K562 (cell line): Measurements from ENCODE around the gene LY6G6F. TPM values are rescaled to one million over a fixed set of nuclear protein-coding genes. Genes with fewer than 3 reads are reported as not detected.

Source experiments
- BDP1 ChIP-seq: IDR thresholded peaks from 3 replicates; pipeline ENCODE4 v1.6.1; 2011; ENCODE audit not compliant: insufficient read length, insufficient read depth
- BRCA1 ChIP-seq, 2 experiments: fragments of 450-650 bp in 1 of 2; sonication (generic) in 1 of 2; formaldehyde crosslinking in 1 of 2; IDR thresholded peaks; 2 replicates each; pipeline versions ENCODE4 v1.5.0 to v1.6.1; 2017 to 2020; ENCODE audit warnings: mild to moderate bottlenecking in 1 of 2, missing genetic modification reagents in 1 of 2
- CC2D1A ChIP-seq: fragments of 450-650 bp; IDR thresholded peaks from 2 replicates; pipeline ENCODE4 v1.6.1; 2017; ENCODE audit warnings: mild to moderate bottlenecking
- CCNT2 ChIP-seq: IDR thresholded peaks from 2 replicates; pipeline ENCODE4 v1.6.1; 2011; ENCODE audit warnings: borderline replicate concordance, low read depth, mild to moderate bottlenecking, moderate library complexity, mixed read lengths, low read length; ENCODE audit not compliant: insufficient read length; ENCODE audit errors: extremely low read depth
- CREM ChIP-seq: IDR thresholded peaks from 2 replicates; pipeline ENCODE4 v1.6.1; 2014; ENCODE audit warnings: antibody characterized with exemption, low read depth
- GABPB2 ChIP-seq: fragments of 250-450 bp; sonication (Bioruptor Pico); conservative IDR thresholded peaks from 2 replicates; pipeline ENCODE4 v1.5.1; 2021; ENCODE audit warnings: mild to moderate bottlenecking
- GATAD2A ChIP-seq: fragments of 450-650 bp; IDR thresholded peaks from 2 replicates; pipeline ENCODE4 v1.6.1; 2017
- HDAC2 ChIP-seq: fragments of 450-650 bp; IDR thresholded peaks from 2 replicates; pipeline ENCODE4 v1.6.1; 2016; ENCODE audit warnings: mild to moderate bottlenecking
- HDAC6 ChIP-seq: IDR thresholded peaks from 2 replicates; pipeline ENCODE4 v1.6.1; 2012; ENCODE audit warnings: low read depth, mild to moderate bottlenecking, control low read depth, inconsistent platforms, low read length, moderate library complexity
- PHF20 ChIP-seq: fragments of 450-650 bp; IDR thresholded peaks from 2 replicates; pipeline ENCODE4 v1.6.1; 2018; ENCODE audit not compliant: partially characterized antibody
- SIN3A ChIP-seq, 2 experiments: fragments of 150-350 bp in 1 of 2; IDR thresholded peaks; 2 replicates each; pipeline ENCODE4 v1.6.1; 2011 to 2016; ENCODE audit warnings: borderline replicate concordance in 2 of 2, low read depth in 2 of 2, low read length in 2 of 2, mild to moderate bottlenecking in 2 of 2, moderate library complexity in 2 of 2; ENCODE audit not compliant: control insufficient read depth in 1 of 2
- STAT5B ChIP-seq: fragments of 250-450 bp; sonication (Bioruptor Pico); IDR thresholded peaks from 2 replicates; pipeline ENCODE4 v1.8.0; 2021; ENCODE audit warnings: mild to moderate bottlenecking, inconsistent platforms
- TAL1 ChIP-seq: fragments of 450-650 bp; IDR thresholded peaks from 2 replicates; pipeline ENCODE4 v1.6.1; 2016; ENCODE audit warnings: mild to moderate bottlenecking
- YY1 ChIP-seq, 3 experiments: IDR thresholded peaks; 2 replicates each; pipeline ENCODE4 v1.6.1; 2011; ENCODE audit warnings: low read length in 2 of 3, mild to moderate bottlenecking in 2 of 3, moderate library complexity in 2 of 3, borderline replicate concordance in 1 of 3, control low read depth in 1 of 3, low read depth in 1 of 3; ENCODE audit not compliant: insufficient read depth in 3 of 3, insufficient replicate concordance in 2 of 3, control insufficient read depth in 1 of 3, insufficient read length in 1 of 3; ENCODE audit errors: extremely low read depth in 1 of 3
- ZBTB43 ChIP-seq: sonication (generic); formaldehyde crosslinking; IDR thresholded peaks from 2 replicates; pipeline ENCODE4 v1.8.0; 2023; ENCODE audit warnings: mild to moderate bottlenecking, missing genetic modification reagents
- ZNF263 ChIP-seq: sonication (generic); formaldehyde crosslinking; IDR thresholded peaks from 2 replicates; pipeline ENCODE4 v1.8.0; 2022; ENCODE audit warnings: mild to moderate bottlenecking, missing genetic modification reagents, borderline replicate concordance
- ZNF431 ChIP-seq: sonication (generic); formaldehyde crosslinking; IDR thresholded peaks from 2 replicates; pipeline ENCODE4 v1.8.0; 2022; ENCODE audit warnings: mild to moderate bottlenecking, missing genetic modification reagents
- ZNF584 ChIP-seq: fragments of 200-800 bp; sonication (Bioruptor generic); IDR thresholded peaks from 2 replicates; pipeline ENCODE4 v1.6.1; 2016; ENCODE audit warnings: low read depth, mild to moderate bottlenecking, missing genetic modification characterization, missing compliant biosample characterization
- polyA plus RNA-seq, 8 experiments: library from polyadenylated mRNA; depleted of rRNA in 4 of 8; stranded (reverse) in 5 of 8; unstranded in 3 of 8; fragments of >200 nt; fragmentation: Nextera tagmentation in 2 of 8; fragmentation: Illumina TruSeq in 1 of 8; extraction: Ambion mirVana in 2 of 8; extraction: Trizol in 1 of 8; gene quantifications; 2 replicates each; pipeline versions ENCODE4 v1.2.1 to v1.2.3, GENCODE V29; 2011 to 2014; ENCODE audit warnings: inconsistent platforms in 1 of 8, missing spikeins in 1 of 8
- total RNA-seq, 7 experiments: library from RNA; depleted of rRNA in 6 of 7; stranded (reverse); fragments of >200 nt in 6 of 7; fragmentation: Illumina TruSeq in 2 of 7; extraction: Trizol in 2 of 7; gene quantifications; 2 replicates each; pipeline versions ENCODE4 v1.2.1 to v1.2.3, GENCODE V29; 2011 to 2021; ENCODE audit warnings: low replicate concordance in 1 of 7
- TF ChIP-seq, protein P1 (sequence below): conservative IDR thresholded peaks from 2 replicates; pipeline ENCODE4 v1.6.1; 2011; ENCODE audit warnings: low read depth, mild to moderate bottlenecking, low read length; ENCODE audit not compliant: control insufficient read depth
- TF ChIP-seq, protein P2 (sequence below), 2 experiments: fragments of 450-650 bp in 1 of 2; IDR thresholded peaks; 2 replicates each; pipeline ENCODE4 v1.6.1; 2011 to 2017; ENCODE audit warnings: low read depth in 2 of 2, antibody characterized with exemption in 1 of 2, borderline replicate concordance in 1 of 2, low read length in 1 of 2, mild to moderate bottlenecking in 1 of 2, mixed read lengths in 1 of 2; ENCODE audit not compliant: control insufficient read depth in 1 of 2

Gene LY6G6F
- total and polyA plus RNA-seq, 9 of the 15 experiments (the other 6 are each of a cell fraction or from before 2014, with no cell fraction given): 0.14 to 0.50 (median 0.28) TPM; not detected in 2

DNA sequence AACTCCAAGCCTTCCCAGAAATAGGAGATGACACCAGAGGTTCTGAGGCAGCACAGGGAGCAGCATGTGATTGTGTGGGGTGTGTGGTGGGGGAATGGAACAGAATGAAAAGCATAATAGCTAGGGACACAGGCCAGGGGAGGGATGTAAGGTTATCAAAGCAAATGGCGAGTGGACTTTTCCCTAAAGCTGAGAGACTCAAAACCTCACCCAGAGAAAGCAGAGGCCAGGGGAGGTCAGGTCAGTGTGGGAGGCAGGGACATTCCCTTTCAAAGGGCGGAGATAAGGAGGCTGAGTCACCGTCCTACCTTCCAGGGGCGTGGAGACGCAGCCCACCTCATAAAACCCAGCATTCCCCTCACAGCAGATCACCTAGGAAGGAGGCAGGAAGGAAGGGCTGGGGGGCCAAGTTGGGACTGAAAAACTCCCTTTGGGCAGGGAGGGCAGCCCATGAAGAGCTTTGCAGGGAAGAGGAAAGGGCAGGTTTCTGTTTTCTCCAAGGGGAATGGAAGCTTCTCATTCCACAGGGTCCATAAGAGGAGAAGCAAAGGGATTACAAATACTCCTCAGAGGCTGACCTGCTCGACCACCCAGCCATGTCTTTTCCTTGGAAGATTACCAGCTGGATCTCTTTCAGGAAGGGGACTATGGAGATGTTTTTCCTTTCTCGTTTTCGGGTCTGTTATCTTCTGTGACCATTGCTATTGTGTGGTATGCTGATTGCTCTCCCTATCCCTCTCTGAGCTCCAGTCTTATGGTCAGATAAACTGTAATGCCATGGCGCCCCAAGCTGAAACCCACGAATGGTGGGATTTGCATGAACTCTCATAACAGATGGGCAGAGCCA, 16.2 kb upstream of the LY6G6F start (continued):
- TF ChIP-seq, protein P1, sequence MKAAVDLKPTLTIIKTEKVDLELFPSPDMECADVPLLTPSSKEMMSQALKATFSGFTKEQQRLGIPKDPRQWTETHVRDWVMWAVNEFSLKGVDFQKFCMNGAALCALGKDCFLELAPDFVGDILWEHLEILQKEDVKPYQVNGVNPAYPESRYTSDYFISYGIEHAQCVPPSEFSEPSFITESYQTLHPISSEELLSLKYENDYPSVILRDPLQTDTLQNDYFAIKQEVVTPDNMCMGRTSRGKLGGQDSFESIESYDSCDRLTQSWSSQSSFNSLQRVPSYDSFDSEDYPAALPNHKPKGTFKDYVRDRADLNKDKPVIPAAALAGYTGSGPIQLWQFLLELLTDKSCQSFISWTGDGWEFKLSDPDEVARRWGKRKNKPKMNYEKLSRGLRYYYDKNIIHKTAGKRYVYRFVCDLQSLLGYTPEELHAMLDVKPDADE: no peak
- TF ChIP-seq HDAC2 (peak; percentile 95), ZBTB43 (CRISPR knock-in tag) (peak; percentile 81; the same call in 1 of the 2 replicates), CC2D1A (peak; percentile 61; the same call in 1 of the 2 replicates), CCNT2 (peak; percentile 93), GABPB2 (CRISPR knock-in tag) (peak; percentile 72; the same call in 1 of the 2 replicates), HDAC6 (no peak), ZNF431 (peak; percentile 14), STAT5B (CRISPR knock-in tag) (no peak), BRCA1 (IDR thresholded peaks at IDR 0.05) (no peak), BRCA1 (CRISPR knock-in tag; IDR thresholded peaks at IDR 0.05) (0 out of 2 replicates have a peak, but pooled peaks have one; percentile 80), CREM (peak; percentile 71), ZNF263 (CRISPR knock-in tag) (no peak), SIN3A (IDR thresholded peaks at IDR 0.05; ENCODE audit: borderline replicate concordance in 2 of 2, control insufficient read depth in 1 of 2, low read depth in 2 of 2, low read length in 2 of 2) (no peak; a peak in 2 of 4 replicates), BDP1 (no peak), ZNF584 (peak; percentile 72; the same call in 1 of the 2 replicates), YY1 (IDR thresholded peaks at IDR 0.05; ENCODE audit: borderline replicate concordance in 1 of 3, control insufficient read depth in 1 of 3, extremely low read depth in 1 of 3, insufficient read depth in 3 of 3, insufficient read length in 1 of 3, insufficient replicate concordance in 2 of 3, low read depth in 1 of 3, low read length in 2 of 3) (peak in 1 of 3 experiments; percentile 65), GATAD2A (peak; percentile 99), PHF20 (no peak), TAL1 (peak; percentile 91)
- TF ChIP-seq, protein P2, sequence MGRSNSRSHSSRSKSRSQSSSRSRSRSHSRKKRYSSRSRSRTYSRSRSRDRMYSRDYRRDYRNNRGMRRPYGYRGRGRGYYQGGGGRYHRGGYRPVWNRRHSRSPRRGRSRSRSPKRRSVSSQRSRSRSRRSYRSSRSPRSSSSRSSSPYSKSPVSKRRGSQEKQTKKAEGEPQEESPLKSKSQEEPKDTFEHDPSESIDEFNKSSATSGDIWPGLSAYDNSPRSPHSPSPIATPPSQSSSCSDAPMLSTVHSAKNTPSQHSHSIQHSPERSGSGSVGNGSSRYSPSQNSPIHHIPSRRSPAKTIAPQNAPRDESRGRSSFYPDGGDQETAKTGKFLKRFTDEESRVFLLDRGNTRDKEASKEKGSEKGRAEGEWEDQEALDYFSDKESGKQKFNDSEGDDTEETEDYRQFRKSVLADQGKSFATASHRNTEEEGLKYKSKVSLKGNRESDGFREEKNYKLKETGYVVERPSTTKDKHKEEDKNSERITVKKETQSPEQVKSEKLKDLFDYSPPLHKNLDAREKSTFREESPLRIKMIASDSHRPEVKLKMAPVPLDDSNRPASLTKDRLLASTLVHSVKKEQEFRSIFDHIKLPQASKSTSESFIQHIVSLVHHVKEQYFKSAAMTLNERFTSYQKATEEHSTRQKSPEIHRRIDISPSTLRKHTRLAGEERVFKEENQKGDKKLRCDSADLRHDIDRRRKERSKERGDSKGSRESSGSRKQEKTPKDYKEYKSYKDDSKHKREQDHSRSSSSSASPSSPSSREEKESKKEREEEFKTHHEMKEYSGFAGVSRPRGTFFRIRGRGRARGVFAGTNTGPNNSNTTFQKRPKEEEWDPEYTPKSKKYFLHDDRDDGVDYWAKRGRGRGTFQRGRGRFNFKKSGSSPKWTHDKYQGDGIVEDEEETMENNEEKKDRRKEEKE (IDR thresholded peaks at IDR 0.05; ENCODE audit: borderline replicate concordance in 1 of 2, control insufficient read depth in 1 of 2, low read depth in 2 of 2, low read length in 1 of 2): no peak
